VCaP (cell line): ENCODE results near the gene SRA1.
A peak's percentile ranks its signal among the peaks of the same experiment; 100 is the strongest.

Experiments used
- H3K27ac ChIP-seq: fragments of 450-650 bp; 2 replicates; pipeline ENCODE4 v1.5.1; 2017
- TF ChIP-seq, protein P1 (sequence below): fragments of 450-650 bp; conservative IDR thresholded peaks from 2 replicates; pipeline ENCODE4 v1.5.1; 2017; ENCODE audit warnings: mild to moderate bottlenecking, moderate library complexity

The SRA1 gene

DNA sequence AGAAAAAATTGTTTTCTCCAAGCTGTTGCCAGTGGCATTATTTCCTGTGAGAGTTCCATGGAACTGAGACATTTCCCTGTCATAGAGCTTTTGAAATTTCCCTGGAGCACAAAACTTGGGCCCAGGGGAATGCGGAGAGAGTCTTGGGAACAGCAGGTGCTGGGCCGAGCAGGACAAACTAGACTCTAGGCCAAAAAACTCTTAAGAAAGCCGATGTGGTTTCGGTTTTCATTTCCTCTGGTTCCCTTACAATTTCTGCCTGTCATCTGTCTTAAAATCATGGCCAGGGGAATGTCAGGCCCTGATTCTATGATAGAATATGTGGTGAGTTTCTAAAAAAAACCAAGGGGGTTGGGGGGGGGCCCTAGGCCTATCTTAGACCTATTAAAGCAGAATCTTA is 11.9 kb upstream of the SRA1 start:
- no peak overlapping the region for H3K27ac ChIP-seq
- TF ChIP-seq, protein P1, sequence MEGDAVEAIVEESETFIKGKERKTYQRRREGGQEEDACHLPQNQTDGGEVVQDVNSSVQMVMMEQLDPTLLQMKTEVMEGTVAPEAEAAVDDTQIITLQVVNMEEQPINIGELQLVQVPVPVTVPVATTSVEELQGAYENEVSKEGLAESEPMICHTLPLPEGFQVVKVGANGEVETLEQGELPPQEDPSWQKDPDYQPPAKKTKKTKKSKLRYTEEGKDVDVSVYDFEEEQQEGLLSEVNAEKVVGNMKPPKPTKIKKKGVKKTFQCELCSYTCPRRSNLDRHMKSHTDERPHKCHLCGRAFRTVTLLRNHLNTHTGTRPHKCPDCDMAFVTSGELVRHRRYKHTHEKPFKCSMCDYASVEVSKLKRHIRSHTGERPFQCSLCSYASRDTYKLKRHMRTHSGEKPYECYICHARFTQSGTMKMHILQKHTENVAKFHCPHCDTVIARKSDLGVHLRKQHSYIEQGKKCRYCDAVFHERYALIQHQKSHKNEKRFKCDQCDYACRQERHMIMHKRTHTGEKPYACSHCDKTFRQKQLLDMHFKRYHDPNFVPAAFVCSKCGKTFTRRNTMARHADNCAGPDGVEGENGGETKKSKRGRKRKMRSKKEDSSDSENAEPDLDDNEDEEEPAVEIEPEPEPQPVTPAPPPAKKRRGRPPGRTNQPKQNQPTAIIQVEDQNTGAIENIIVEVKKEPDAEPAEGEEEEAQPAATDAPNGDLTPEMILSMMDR, result no peak

DNA sequence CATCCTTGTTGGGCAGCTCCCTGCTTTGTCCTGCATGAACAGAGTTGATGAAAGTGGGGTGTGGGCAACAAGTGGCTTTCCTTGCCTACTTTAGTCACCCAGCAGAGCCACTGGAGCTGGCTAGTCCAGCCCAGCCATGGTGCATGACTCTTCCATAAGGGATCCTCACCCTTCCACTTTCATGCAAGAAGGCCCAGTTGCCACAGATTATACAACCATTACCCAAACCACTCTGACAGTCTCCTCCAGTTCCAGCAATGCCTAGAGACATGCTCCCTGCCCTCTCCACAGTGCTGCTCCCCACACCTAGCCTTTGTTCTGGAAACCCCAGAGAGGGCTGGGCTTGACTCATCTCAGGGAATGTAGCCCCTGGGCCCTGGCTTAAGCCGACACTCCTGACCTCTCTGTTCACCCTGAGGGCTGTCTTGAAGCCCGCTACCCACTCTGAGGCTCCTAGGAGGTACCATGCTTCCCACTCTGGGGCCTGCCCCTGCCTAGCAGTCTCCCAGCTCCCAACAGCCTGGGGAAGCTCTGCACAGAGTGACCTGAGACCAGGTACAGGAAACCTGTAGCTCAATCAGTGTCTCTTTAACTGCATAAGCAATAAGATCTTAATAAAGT is 11.3 kb upstream of the SRA1 start:
- no peak overlapping the region for H3K27ac ChIP-seq
- TF ChIP-seq, protein P1, result no peak

DNA sequence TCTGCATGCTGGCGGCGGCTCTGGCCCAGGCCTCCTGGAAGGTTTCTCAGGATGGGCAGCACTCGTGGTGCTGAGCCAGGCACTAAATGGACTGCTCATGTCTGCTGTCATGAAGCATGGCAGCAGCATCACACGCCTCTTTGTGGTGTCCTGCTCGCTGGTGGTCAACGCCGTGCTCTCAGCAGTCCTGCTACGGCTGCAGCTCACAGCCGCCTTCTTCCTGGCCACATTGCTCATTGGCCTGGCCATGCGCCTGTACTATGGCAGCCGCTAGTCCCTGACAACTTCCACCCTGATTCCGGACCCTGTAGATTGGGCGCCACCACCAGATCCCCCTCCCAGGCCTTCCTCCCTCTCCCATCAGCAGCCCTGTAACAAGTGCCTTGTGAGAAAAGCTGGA is 10.6 kb upstream of the SRA1 start:
- TF ChIP-seq, protein P1, result no peak
- H3K27ac ChIP-seq, result no peak overlapping the region

DNA sequence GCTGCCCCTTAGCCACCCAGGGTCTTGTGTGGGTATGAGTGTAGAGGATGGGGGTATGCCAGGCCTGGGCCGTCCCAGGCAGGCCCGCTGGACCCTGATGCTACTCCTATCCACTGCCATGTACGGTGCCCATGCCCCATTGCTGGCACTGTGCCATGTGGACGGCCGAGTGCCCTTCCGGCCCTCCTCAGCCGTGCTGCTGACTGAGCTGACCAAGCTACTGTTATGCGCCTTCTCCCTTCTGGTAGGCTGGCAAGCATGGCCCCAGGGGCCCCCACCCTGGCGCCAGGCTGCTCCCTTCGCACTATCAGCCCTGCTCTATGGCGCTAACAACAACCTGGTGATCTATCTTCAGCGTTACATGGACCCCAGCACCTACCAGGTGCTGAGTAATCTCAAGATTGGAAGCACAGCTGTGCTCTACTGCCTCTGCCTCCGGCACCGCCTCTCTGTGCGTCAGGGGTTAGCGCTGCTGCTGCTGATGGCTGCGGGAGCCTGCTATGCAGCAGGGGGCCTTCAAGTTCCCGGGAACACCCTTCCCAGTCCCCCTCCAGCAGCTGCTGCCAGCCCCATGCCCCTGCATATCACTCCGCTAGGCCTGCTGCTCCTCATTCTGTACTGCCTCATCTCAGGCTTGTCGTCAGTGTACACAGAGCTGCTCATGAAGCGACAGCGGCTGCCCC is 10.0 kb upstream of the SRA1 start:
- no peak overlapping the region for H3K27ac ChIP-seq
- TF ChIP-seq, protein P1, result no peak

DNA sequence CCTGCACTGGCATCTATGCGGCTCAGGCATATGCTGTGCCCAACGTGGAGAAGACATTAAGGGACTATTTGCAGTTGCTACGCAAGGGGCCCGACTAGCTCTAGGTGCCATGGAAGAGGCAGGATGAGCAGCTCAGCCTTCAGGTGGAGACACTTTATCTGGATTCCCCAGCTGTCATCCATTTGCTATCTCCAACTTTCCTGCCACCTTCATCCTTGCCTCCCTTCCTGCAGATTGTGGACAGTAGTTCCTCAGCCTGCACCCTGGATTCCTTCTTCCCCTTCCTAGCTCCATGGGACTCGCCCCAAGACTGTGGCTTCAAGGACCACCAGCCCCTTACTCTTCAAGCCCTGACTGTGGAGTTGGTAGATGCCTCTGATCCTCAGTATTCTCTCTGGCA is 9.4 kb upstream of the SRA1 start:
- no peak overlapping the region for H3K27ac ChIP-seq
- TF ChIP-seq, protein P1, result no peak

DNA sequence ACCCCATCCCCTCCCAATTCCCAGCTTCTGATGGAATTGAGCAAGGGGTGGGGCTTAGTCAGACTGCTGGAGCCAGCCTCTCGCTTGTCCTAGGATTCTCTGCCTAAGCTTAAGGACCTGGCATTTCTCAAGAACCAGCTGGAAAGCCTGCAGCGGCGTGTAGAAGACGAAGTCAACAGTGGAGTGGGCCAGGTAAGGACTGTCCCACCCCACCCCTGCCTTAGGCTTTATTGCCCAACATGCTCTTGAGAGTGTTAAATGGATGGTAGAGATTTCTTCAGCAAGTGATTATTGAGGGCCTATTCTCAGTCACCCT is 8.5 kb upstream of the SRA1 start:
- TF ChIP-seq, protein P1, result no peak
- peak overlapping the region; percentile 85; the same call in 1 of the 2 replicates for H3K27ac ChIP-seq

DNA sequence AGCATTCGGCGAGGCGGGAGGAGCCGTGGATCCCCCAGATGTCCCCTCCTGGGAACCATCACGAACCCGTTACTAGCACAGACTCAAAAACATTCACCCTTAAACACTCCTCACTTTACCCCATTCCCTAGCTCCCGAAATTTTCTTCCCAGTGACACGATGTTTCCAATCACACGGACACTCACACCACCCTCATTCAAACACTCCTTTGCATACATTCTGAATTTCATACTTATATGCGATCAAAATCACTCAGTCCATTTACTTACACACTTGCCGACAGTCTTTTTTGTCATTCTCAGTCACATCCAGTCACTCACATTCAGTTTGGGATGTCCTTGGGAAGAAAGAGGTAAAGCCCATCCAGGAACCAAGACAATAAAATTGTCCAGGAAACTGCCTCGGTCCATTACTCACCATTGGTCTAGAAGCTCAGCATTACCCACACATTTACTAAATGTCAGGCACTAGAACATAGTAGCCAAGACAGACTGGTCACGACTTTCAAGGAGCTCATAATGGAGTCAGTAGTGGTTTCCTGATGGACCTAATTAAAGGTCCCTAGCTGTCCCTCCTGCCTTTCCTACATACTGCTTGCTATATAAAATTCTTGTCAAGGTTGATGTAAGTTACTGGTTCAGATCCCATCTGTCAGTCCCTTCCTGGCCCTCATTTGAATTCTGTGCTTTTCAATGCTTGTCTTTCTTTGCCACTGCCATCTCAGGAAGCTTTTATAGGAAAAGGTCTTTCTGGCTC is 7.9 kb upstream of the SRA1 start:
- H3K27ac ChIP-seq, result peak overlapping the region; percentile 85
- TF ChIP-seq, protein P1, result no peak
